ENCODE data around the gene SPOCD1.

Gene SPOCD1

DNA sequence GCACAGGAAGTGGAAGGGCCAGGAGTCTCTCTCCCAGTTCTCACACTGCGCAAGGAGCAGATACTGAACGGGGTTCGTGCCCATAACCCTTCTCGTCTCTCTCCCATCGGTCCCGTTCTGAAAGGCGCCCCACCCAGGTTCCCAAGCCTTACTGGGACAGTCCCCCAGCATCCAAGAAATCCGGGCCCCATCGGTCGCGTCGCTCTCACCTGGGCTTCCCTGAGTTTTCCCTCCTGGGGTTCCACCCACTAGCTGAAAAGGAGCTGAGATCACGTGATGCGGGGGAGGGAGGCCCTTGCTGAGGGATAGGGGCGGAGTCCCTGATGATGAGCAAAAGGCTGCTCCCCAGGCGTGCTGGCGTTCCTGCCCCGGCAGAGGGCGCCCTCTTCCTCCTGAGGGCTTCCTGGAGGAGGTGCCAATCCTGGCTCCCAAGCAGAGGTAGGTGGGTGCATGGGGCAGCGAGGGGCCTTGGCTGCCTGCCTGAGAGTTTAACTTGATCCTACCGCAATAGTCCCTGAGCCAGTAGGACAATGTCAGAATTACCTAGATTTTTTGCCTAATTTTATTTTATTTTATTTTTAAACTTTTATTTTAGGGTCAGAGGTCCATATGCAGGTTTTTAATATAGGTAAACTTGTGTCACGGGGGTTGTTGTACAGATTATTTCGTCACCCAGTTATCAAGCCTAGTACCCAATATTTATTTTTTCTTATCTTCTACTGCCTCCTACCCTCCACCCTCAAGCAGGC lies at the start of gene SPOCD1:
TSS of gene SPOCD1 (minus strand) at position 271 of the 749 bp plus-strand sequence. CDS start 689 bp downstream, outside the sequence.
- DNase-seq (ENCODE audit: low read depth in 2 of 2): peak; percentile 83 to 85

DNA sequence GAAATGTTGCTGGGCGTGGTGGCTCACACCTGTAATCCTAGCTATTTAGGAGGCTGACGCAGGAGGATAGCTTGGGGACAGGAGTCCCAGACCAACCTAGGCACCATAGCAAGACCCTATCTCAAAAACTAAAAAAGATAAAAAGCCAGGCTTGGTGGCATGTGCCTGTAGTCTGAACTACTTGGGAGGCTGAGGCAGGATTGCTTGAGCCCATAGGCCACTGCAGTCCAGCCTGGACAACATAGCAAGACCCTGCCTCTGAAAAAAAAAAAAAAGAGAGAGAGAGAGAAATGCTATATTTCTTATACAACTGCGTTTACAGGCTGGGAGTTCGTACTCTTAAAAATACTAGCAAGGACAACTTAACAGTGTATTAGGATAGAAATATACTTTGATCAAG lies 46.2 kb upstream of the SPOCD1 start:
- no peak for DNase-seq (ENCODE audit: low read depth in 2 of 2)

DNA sequence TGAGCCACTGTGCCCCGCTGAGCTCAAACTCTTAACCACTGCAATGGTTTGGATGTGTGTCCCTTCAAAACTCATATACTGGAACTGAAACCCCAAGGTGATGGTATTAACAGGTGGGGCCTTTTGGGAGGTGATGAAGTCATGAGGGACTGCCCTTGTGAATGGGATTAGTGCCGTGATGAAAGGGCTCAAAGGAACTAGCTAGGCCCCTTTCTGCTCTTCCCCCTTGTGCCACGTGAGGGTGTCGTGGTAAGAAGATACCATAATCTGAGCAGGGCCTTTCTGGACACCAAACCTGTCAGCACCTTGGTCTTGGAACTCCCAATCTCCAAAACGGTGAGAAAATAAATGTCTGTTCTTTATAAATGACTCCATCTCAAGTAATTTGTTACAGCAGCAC lies 45.5 kb upstream of the SPOCD1 start:
- DNase-seq (ENCODE audit: low read depth in 2 of 2): no peak

DNA sequence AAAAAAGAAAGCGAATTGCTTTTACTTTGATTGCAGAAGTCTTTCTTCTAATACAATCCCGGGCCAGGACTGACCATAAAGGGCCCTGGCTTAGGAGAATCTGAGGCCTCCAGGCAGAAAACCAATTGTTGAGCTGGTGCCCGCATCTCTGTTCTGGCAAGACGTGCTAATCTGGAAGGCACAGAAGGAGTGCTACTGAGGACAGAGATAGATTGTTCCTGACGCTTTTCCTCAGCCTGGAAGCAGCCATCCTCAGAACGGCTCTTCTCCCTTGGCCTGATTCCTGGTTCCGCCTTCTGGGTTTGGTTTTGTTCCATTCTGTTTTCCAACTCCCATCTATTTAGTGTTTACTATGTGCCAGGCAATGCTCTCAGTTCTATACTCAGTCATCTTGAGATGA lies 44.8 kb upstream of the SPOCD1 start:
- DNase-seq (ENCODE audit: low read depth in 2 of 2): no peak

DNA sequence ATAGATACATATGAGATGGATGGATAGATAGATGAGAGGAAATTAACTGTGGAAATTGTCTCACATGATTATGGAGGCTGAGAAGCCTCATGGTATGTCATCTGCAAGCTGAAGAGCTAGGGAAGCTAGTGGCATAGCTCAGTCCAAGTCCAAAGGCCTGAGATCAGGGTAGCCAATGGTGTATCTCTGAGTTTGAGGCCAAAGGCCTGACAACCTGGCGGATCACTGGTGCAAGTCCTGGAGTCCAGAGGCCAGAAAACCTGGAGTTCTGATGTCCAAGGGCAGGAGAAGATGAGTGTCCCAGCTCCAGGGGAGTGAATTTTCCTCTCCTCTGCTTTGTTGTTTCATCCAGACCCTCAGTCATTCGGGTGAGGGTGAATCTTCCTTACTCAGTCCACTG lies 43.9 kb upstream of the SPOCD1 start:
- no peak for DNase-seq (ENCODE audit: low read depth in 2 of 2)

DNA sequence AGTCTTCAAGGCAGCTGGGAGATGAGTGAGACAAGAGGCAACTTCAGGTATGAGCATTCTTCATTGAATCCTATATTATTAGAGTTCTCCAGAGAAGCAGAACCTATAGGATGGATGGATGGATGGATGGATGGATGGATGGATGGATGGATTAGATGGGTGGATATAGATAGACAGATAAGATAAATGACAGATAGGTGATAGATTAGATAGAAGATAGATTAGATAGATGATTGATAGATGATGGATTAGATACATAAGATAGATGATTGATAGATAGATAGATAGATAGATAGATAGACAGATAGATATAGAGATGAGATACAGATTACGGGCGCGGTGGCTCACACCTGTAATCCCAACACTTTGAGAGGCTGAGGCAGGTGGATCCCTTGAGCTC lies 43.2 kb upstream of the SPOCD1 start:
- no peak for DNase-seq (ENCODE audit: low read depth in 2 of 2)

DNA sequence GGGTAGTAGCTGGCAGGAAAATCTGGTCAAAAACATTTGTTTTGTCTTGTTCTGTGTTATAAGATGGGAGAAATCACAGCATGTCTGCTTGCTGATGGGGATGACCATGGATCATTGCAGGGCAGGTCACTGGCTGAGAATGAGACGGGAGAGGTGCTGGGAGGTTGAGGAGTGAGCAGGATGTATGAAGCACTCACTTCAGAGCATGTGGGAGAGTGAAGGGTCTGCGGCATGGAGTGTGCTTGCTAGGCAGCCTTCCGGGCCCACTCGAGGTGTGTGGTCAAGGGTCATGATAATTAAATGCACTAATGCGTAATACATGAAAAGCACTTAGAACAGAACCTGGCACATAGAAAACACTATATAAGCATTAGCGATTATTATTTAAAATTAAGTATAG lies 42.0 kb upstream of the SPOCD1 start:
- no peak for DNase-seq (ENCODE audit: low read depth in 2 of 2)

DNA sequence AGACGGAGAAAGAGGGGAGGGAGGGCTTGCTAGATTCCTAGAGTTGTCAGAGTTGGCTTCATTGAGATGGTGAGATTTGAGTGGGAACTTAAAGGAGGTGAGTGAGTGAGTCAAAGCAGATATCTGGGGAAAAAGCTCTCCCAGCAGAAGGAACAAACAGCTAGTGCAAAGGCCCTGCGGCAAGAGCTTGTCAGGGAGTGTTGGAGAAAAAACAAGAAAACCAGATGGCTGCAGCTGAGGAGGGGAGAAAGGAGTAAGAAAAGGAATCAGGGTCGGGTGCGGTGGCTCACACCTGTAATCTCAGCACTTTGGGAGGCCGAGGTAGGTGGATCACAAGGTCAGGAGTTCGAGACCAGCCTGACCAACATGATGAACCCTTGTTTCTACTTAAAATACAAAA lies 40.3 kb upstream of the SPOCD1 start:
- DNase-seq (ENCODE audit: low read depth in 2 of 2): no peak

DNA sequence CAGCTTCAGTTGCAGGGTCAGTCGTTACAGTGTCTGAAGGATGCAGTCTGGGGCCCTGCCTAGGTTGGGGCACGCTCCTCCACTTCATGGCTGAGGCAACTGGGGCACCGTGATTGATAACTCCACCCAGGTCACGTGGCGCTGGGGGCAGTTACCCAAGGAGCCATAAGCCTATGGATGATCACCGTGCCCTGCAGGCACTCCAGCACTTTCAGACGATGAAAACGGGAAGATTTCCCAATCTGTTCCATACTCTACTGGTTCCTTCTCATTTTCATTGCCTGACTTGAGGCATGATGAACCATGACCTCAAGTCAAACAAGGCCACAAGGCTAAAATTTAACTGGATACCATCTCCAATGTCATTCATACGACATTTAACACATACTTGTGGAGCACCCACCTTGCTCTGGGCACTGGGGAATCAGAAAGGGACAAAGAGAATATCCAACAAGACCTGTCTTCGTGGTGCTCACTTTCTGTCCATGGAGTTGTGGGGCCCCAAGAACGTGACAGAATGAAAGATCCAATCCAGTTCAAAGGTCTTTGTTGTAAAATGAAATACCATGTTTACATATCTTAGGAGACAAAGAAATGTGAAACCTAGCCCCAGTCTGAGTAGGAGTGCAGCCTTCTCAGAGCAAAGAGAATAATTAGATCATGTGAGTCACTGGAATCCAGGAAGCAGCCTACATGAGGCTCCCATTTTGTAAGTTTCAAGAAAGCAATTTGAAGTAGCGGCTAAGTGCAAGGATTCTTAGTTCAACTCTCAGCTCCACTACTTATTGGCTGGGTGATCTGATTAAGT lies 39.4 kb upstream of the SPOCD1 start:
- DNase-seq (ENCODE audit: low read depth in 2 of 2): no peak

DNA sequence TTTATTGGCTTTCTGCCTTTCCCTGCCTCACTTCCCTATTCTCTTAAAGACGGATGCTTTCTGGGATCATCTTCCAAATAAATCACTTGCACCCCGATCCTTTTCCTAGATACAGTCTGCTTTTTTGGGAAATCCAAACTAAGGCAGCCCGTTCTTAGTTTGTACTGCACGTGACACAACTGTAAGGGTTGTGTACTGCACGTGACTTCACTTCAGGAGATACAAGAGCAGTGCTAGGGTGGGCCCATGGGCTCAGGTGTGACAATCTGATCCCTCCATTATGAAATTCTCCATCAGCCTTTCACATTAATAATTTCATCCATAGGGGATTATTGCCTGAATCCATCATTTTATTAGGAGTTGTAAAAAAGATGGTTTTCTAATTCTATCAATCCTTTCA lies 33.8 kb upstream of the SPOCD1 start:
- DNase-seq (ENCODE audit: low read depth in 2 of 2): no peak

DNA sequence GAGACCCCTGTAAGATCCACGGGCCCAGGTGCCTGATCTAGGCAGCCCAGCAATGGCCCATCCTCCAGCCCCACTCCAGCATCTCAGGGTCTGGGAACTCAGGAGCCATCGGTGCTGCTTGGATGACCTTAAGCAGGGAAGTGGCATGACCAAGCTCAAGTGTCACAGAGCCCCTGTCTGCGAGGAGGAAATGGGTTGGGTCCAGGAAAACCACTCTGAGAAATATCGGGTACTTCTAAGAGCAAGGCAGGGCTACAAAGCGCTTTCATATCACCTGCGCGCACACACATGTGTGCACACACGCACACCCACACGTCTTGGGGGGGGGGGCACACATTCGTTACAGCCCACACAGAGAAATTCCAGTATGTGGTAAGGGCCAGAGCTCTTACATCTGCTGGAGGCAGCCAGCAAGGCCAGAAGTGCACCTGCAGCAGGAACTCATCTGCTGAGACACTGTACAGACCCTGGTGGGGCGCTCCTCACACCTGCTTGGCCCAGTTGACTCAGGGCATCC lies 32.6 kb upstream of the SPOCD1 start:
- no peak for DNase-seq (ENCODE audit: low read depth in 2 of 2)

DNA sequence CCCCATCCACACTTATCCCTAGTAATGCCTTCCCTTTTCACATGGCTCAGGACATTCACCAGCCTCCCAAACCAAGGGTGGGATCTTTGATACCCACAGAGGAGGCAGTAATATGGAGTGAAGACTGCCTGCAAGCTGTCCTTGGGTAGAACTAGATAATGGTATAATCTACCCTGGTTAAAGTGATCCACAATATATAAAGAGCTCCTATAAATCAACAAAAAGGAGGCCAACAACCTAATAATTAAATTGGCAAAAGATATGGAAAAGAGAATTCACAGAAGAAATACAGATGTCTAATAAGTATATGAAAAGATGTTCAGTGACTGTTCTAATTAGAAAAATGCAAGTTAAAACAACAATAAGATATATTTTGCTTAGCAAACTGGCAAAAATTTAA lies 30.7 kb upstream of the SPOCD1 start:
- DNase-seq (ENCODE audit: low read depth in 2 of 2): no peak

DNA sequence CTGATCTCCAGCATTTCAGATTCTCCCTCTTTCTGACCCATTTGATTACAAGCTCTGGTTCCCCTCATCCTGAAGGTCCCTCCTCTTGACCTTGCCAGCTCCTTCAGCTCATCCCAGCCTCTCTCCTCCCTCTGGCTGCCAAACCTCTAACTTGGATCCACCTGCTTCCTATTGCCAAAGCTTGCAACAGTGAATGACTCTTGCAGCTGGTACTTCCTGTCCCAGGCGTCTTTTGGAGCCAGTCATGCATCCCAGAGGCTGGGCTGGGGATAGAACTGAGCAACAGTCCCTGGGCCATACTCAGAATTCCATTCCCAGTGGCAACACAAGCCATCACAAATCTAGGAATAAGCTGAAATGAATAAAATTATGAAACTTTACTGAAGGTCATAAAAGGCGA lies 27.7 kb upstream of the SPOCD1 start:
- DNase-seq (ENCODE audit: low read depth in 2 of 2): no peak

DNA sequence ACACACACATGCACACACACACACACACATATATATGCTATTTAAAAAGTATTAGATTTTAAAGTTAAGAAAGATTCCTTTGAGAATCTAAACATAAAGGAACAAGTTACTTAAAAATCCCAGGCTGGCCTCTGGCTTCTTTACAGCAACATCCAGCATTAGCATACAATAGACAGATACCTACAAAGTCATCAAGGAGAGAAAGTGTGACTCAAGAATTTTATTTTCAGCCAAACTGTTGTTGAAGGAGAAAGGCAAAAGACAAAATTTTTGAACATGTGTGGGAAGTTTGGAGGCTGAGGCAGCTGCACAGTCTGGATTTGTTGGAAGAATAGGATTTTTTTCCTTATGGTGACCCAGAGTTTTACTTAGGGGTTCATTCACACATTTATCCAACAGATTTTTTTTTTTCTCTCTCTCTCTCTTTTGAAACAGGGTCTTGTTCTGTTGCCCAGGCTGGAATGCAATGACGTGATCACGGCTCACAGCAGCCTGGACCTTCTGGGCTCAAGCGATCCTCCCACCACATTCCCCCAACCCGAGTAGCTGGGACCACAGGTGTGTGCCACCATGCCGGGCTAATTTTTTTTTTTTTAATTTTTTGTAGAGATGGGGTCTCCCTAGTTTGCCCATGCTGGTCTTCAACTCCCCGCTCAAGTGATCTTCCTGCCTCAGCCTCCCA lies 24.0 kb upstream of the SPOCD1 start:
- no peak for DNase-seq (ENCODE audit: low read depth in 2 of 2)

DNA sequence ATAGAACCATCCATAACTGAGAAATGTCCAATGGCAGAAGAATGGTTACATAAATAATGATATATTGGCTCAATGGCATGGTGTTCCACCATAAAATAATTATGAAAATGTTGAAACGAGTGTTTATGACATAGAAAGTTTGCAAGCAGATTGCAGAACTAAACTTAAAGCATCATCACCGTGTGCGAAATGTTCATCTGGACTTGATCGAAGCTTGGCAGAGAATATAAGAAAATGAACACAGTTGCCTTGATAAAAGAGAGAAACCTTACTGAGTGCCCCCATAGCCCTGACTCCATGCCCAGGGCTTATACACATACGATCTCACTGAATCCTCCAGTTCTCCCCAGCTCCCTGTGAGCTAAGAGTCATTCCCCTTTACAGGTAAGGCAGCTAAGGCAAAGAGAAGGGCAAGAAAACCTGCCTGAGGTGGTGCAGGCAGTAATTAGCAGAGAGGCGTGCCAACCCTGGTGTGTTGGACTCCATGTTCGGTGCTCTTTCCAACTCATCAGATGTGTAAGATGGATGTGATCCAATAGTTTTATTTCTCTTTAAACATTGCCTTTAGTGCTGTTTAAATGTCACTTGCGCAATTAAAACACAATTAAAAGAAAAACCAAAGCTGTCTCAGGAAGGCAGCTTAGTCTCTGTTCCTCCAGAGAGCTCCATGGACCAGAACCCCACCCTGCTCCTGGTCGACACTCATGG lies 21.8 kb upstream of the SPOCD1 start:
- no peak for DNase-seq (ENCODE audit: low read depth in 2 of 2)

DNA sequence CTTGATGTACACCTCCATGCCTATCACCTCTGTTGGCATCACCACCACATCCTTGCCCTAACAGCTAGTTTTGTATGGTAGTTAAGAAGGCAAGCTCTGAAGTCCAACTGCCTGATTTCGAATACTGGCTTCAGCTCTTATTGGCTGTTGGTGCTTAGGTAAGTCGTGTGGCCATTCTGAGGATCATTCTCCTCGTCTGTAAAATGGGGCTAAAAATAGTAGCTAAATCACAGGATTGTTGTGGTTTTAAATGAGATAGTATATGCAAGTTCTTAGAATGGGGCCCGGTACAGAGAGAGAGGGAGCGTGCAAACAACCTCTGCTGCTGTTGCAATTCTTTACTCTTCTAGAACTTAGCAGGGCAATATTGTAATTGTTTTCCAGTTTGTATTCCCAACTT lies 20.8 kb upstream of the SPOCD1 start:
- no peak for DNase-seq (ENCODE audit: low read depth in 2 of 2)

DNA sequence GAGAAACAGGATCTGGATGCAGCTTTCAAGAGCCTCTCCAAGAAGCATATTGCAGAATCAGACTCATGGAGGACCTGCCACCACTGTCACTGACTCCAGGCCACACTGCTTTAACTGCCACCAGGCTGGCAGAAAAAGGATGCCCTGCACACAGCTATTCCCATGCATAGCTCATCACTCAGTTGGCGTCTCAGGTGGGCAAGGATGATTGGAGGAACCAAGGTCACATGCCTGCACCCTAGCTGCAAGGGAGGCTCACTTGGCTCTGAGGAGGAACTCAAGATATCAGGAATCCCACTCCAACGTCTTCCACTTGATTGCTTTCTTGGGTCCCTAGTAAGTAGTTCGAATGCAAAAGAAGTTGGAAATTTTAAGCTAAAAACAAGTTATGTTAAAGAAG lies 19.6 kb upstream of the SPOCD1 start:
- no peak for DNase-seq (ENCODE audit: low read depth in 2 of 2)

DNA sequence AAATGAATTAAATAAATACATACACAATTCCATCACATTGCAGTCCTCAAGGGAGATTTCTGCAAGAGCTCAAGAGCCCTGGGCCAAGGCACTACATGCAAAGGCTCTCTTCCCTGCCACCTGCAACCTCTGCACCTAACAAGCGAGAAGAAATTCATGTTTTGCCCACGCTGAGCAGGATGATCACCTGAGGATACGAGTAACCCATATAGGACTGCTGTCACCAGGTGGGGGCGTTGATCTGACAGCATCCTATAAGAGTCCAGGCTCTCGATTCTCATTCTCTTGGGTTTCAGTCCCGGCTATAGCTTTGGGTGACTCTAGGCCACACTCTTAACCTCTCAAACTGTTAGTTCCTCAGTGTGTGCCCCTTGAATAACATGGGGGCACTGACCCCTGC lies 18.7 kb upstream of the SPOCD1 start:
- DNase-seq (ENCODE audit: low read depth in 2 of 2): no peak

DNA sequence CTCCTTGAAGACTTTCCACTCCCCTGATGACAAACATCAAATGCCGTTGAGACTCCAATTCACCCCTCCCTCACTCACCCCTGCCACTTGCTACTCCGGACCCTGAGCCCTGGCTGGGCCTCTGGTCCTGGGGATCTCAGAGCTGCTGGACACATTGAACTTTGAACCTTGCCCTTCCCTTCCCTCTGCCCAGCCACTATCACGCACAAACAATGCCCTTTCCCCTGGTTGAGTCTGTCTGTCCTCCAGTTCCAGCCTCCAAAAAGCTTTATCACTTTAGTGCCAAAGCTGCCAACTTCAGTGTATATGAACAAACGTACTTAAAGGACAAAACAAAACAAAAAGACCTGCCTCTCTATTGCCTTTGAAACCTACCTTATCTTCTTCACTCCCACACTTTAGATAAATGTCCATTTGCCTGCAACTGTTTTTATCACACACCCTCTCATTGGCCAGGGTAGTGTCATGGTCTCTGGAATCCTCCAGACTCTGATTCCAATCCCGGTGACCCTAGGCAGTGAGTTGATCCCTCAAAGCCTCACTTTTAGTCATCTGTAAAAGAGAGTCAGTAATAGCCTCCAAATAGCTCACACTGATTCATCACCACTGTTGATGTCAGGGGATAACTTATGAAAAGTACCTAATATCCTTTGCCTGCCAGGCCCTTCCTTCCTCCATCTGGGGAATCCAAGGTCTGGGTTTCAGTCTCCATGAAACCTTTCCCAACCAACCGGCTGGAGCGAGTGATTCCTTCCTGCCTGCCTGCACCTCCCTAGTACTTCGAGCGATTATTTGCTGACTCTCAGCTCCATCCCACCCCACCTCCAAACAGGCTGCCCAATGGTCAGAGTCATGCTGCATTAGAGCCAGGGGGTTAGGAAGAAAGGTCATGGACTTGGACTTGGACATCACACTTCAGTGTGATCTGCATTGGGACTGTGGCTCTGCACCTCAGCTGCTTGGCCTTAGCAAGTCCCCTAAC lies 15.9 kb upstream of the SPOCD1 start:
- no peak for DNase-seq (ENCODE audit: low read depth in 2 of 2)

DNA sequence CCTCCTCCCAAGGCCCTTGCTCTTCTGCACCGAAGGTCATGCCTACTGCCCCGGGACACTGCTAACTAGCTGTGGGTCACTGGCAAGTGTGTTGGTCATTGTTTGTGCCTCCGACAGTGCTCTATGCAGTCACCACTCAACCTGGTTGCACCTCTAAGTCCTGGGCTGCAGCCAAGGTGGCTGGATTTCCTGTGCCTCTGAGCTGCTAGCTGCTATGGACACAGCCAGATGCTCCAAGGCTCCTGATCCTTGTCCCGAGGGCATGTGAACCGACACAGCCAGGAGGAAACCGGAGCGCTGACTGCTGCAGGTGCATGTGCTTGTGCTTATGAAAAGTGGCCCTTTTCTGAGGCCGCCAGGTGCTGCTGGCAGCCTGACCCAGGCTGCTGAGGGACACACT lies 14.7 kb upstream of the SPOCD1 start:
- no peak for DNase-seq (ENCODE audit: low read depth in 2 of 2)

DNA sequence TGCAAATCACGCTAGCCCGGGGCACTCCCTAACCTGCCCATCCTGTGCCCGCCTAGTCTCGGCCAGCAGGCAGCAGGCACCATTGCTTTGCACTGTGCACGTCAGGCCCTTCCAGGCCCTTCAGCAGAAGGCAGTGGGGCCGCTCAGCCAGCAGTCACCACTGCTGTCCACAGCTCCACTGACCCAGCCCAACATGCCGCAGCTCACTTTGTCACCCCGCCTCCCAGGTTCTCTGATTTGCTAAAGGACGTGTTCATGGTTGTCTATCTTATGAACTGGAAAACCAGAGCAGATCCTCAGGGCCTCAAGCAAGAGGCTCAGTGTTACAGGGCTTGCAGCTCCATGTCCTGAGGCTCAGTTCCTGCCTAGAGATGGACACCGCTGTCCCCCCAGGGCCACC lies 14.2 kb upstream of the SPOCD1 start:
- DNase-seq (ENCODE audit: low read depth in 2 of 2): no peak
